Transverse colon (tissue), 4 donors: ENCODE results near the gene RGS6. TPM values are rescaled to one million over a fixed set of nuclear protein-coding genes. Genes with fewer than 3 reads are reported as not detected.

Source experiments
- DNase-seq: peaks from one replicate; pipeline ENCODE4 v3.0.0-alpha.2; 2019
- H3K27ac ChIP-seq, 4 donors: fragments of 200-600 bp; sonication (generic); 2 replicates each; pipeline ENCODE4 v1.5.1; 2016 to 2018; ENCODE audit warnings: inconsistent platforms in 4 of 4
- H3K27me3 ChIP-seq: fragments of 200-600 bp; sonication (generic); 2 replicates; pipeline ENCODE4 v1.5.1; 2017; ENCODE audit warnings: inconsistent platforms
- H3K36me3 ChIP-seq, 4 donors: fragments of 200-600 bp; sonication (generic); 2 replicates each; pipeline ENCODE4 v1.5.1; 2017 to 2019; ENCODE audit warnings: inconsistent platforms in 4 of 4
- H3K4me1 ChIP-seq, 4 donors: fragments of 200-600 bp; sonication (generic); 2 replicates each; pipeline ENCODE4 v1.5.1; 2017 to 2020; ENCODE audit warnings: inconsistent platforms in 4 of 4
- H3K4me3 ChIP-seq, 4 donors: fragments of 200-600 bp; sonication (generic); 1 replicate in 1 of 4; 2 replicates in 3 of 4; pipeline versions ENCODE4 v1.5.1 to v1.6.1; 2017 to 2019; ENCODE audit warnings: inconsistent platforms in 4 of 4
- H3K9me3 ChIP-seq, 2 donors: fragments of 200-600 bp; sonication (generic); 2 replicates each; pipeline ENCODE4 v1.5.1; 2017 to 2019; ENCODE audit warnings: inconsistent platforms in 2 of 2
- CTCF ChIP-seq, 5 experiments: fragments of 200-600 bp in 3 of 5; fragments of 450-650 bp in 2 of 5; sonication (generic) in 3 of 5; IDR thresholded peaks; 1 replicate in 2 of 5; 2 replicates in 3 of 5; pipeline ENCODE4 v1.5.1; 2016 to 2017; ENCODE audit warnings: antibody characterized with exemption in 5 of 5, inconsistent platforms in 3 of 5, mild to moderate bottlenecking in 2 of 5, moderate library complexity in 1 of 5
- EP300 ChIP-seq: sonication (generic); formaldehyde crosslinking; IDR thresholded peaks from one replicate; pipeline ENCODE4 v1.6.1; 2017; ENCODE audit warnings: antibody characterized with exemption, low read depth
- POLR2A ChIP-seq: fragments of 450-650 bp; IDR thresholded peaks from one replicate; pipeline ENCODE4 v1.6.1; 2016; ENCODE audit warnings: antibody characterized with exemption, mild to moderate bottlenecking, moderate library complexity
- POLR2AphosphoS5 ChIP-seq, 3 donors: sonication (generic); formaldehyde crosslinking; IDR thresholded peaks; one replicate each; pipeline ENCODE4 v1.6.1; 2016; ENCODE audit warnings: antibody characterized with exemption in 3 of 3
- WGBS, 2 donors: methylation state at CpG; one replicate each; pipeline ENCODE4 v1.1.5; 2018; ENCODE audit warnings: low coverage in 1 of 2; 5-methylcytosine and 5-hydroxymethylcytosine counted together
- in situ Hi-C, 4 donors: fragments of 200-750 bp; cut with MboI; loops; one replicate each; pipeline versions ENCODE4 v1.15.0 to v1.15.1; 2017; ENCODE audit warnings: low sequenced_read_pairs in 3 of 4, low pct_ligation_motif_present in 1 of 4, low pct_unique_long_range_greater_than_20kb in 1 of 4
- intact Hi-C: fragments of 100-400 bp; cut with DNase I; formaldehyde crosslinking; loops from one replicate; pipeline ENCODE4 v1.15.1; 2023; ENCODE audit warnings: low total_unique reads
- total RNA-seq, 4 donors: library from RNA; depleted of rRNA; stranded (reverse); fragments of >200 nt; gene quantifications; one replicate each; pipeline ENCODE4 v1.1.0, GENCODE V29; 2016

The RGS6 gene
- total RNA-seq, 4 donors from 2014 or later = 0.41 to 0.48 TPM; not detected in 2

GRCh38 chr14:72543341-72543740 lies 611.1 kb downstream of the RGS6 start:
- Histone ChIP-seq H3K4me1 (no peaks in the 10 kb centered on the region), H3K27ac (no peak overlapping the region), H3K36me3 (no peaks in the 10 kb centered on the region), H3K27me3 (no peaks in the 10 kb centered on the region), H3K9me3 (no peaks in the 10 kb centered on the region), H3K4me3 (no peak overlapping the region)
- TF ChIP-seq POLR2A = no peak
- no peak for TF ChIP-seq EP300
- no peak for TF ChIP-seq POLR2AphosphoS5 (IDR thresholded peaks at IDR 0.05)
- TF ChIP-seq CTCF (IDR thresholded peaks at IDR 0.05) = no peak
- in situ Hi-C loops = no loop called here
- no peak for DNase-seq
- WGBS, 2 donors = 89% methylated on average over 1 of the region's 1 CpG; no CpG with 5 or more reads in 1 of the 2 donors
- intact Hi-C loops = no loop called here

- no peak for DNase-seq
- Histone ChIP-seq H3K4me1 (no peaks in the 10 kb centered on the region), H3K4me3 (no peak overlapping the region), H3K27me3 (no peaks in the 10 kb centered on the region), H3K27ac (no peak overlapping the region), H3K36me3 (no peaks in the 10 kb centered on the region), H3K9me3 (no peaks in the 10 kb centered on the region)
- in situ Hi-C loops (no loop called here), intact Hi-C loops (no loop called here)
- 79% methylated on average over 8 of the region's 8 CpGs; no CpG with 5 or more reads in 1 of the 2 donors for WGBS, 2 donors
- TF ChIP-seq POLR2A (no peak), CTCF (IDR thresholded peaks at IDR 0.05) (no peak), EP300 (no peak)
Measured at GRCh38 chr14:72544615-72545387, 612.6 kb downstream of the RGS6 start.

- 74 to 83% methylated on average over 6 to 13 of the region's 13 CpGs for WGBS, 2 donors
- H3K9me3 ChIP-seq = no peaks in the 10 kb centered on the region
- intact Hi-C loops (no loop called here), in situ Hi-C loops (no loop called here)
- no peak for TF ChIP-seq CTCF (IDR thresholded peaks at IDR 0.05)
- TF ChIP-seq EP300 = no peak
- no peak for TF ChIP-seq POLR2A
- TF ChIP-seq POLR2AphosphoS5 (IDR thresholded peaks at IDR 0.05) = no peak
- H3K4me3 ChIP-seq = no peak overlapping the region
- DNase-seq = no peak
- H3K4me1 ChIP-seq = no peaks in the 10 kb centered on the region
- no peaks in the 10 kb centered on the region for H3K27me3 ChIP-seq
- H3K27ac ChIP-seq = no peak overlapping the region
- no peaks in the 10 kb centered on the region for H3K36me3 ChIP-seq
Measured at GRCh38 chr14:72545411-72546311, 613.4 kb downstream of the RGS6 start.

- in situ Hi-C loops = no loop called here
- intact Hi-C loops = no loop called here
- no peaks in the 10 kb centered on the region for H3K27me3 ChIP-seq
- no peak for TF ChIP-seq POLR2A
- no peak for TF ChIP-seq EP300
- no peak for TF ChIP-seq POLR2AphosphoS5 (IDR thresholded peaks at IDR 0.05)
- TF ChIP-seq CTCF (IDR thresholded peaks at IDR 0.05) = no peak
- no peak for DNase-seq
- H3K4me3 ChIP-seq = no peak overlapping the region
- WGBS, 2 donors = 86% methylated on average over 7 to 16 of the region's 16 CpGs
- no peak overlapping the region for H3K27ac ChIP-seq
- H3K9me3 ChIP-seq = no peaks in the 10 kb centered on the region
- no peaks in the 10 kb centered on the region for H3K4me1 ChIP-seq
- no peaks in the 10 kb centered on the region for H3K36me3 ChIP-seq
Measured at GRCh38 chr14:72546344-72547016, 614.3 kb downstream of the RGS6 start.
